Gastroesophageal sphincter (tissue), 4 donors: Measurements from ENCODE around the gene ENG. TPM values are rescaled to one million over a fixed set of nuclear protein-coding genes. Genes with fewer than 3 reads are reported as not detected.
A peak's percentile ranks its signal among the peaks of the same experiment; 100 is the strongest.
"Not testable (repeated sequence)": the region's sequence is repeated elsewhere in the genome, so short reads cannot be mapped to it uniquely, and the experiment has no call there.

Experiments
- ATAC-seq: fragments of 150-250 bp; one replicate; pipeline ENCODE4 v1.9.1; 2016; ENCODE audit warnings: mild to moderate bottlenecking, moderate library complexity
- H3K27ac ChIP-seq, 4 donors: fragments of 200-600 bp; sonication (generic) in 3 of 4; 1 replicate in 3 of 4; 2 replicates in 1 of 4; pipeline ENCODE4 v1.5.1; 2016 to 2019
- H3K27me3 ChIP-seq: fragments of 200-600 bp; sonication (generic); one replicate; pipeline ENCODE4 v1.5.1; 2019
- H3K36me3 ChIP-seq, 2 donors: fragments of 200-600 bp; sonication (generic); one replicate each; pipeline ENCODE4 v1.5.1; 2019; ENCODE audit warnings: control low read depth in 1 of 2
- H3K4me1 ChIP-seq, 3 donors: fragments of 200-600 bp; sonication (generic); 1 replicate in 2 of 3; 2 replicates in 1 of 3; pipeline ENCODE4 v1.5.1; 2016 to 2019; ENCODE audit warnings: control low read depth in 2 of 3
- H3K4me3 ChIP-seq, 2 donors: fragments of 200-600 bp; sonication (generic); one replicate each; pipeline ENCODE4 v1.5.1; 2019; ENCODE audit warnings: mild to moderate bottlenecking in 1 of 2, moderate library complexity in 1 of 2
- H3K9me3 ChIP-seq, 3 donors: fragments of 200-600 bp; sonication (generic); one replicate each; pipeline ENCODE4 v1.5.1; 2017 to 2019; ENCODE audit warnings: control low read depth in 2 of 3
- EP300 ChIP-seq: sonication (generic); formaldehyde crosslinking; IDR thresholded peaks from one replicate; pipeline ENCODE4 v1.6.1; 2017; ENCODE audit warnings: antibody characterized with exemption, mild to moderate bottlenecking
- POLR2A ChIP-seq, 2 donors: fragments of 450-650 bp; IDR thresholded peaks; one replicate each; pipeline ENCODE4 v1.6.1; 2017; ENCODE audit warnings: antibody characterized with exemption in 2 of 2, mild to moderate bottlenecking in 2 of 2, moderate library complexity in 1 of 2
- POLR2AphosphoS5 ChIP-seq: sonication (generic); formaldehyde crosslinking; IDR thresholded peaks from one replicate; pipeline ENCODE4 v1.6.1; 2017; ENCODE audit warnings: antibody characterized with exemption
- WGBS, 2 donors: methylation state at CpG; one replicate each; pipeline ENCODE4 v1.1.5; 2018; ENCODE audit warnings: low coverage in 1 of 2; 5-methylcytosine and 5-hydroxymethylcytosine counted together
- total RNA-seq, 4 donors: library from RNA; depleted of rRNA; stranded (reverse); fragments of >200 nt; gene quantifications; one replicate each; pipeline ENCODE4 v1.1.0, GENCODE V29; 2016
- TF ChIP-seq, protein P1 (sequence below), 4 experiments: fragments of 200-600 bp in 2 of 4; fragments of 450-650 bp in 2 of 4; sonication (generic) in 1 of 4; IDR thresholded peaks; one replicate each; pipeline ENCODE4 v1.5.1; 2017 to 2019; ENCODE audit warnings: antibody characterized with exemption in 4 of 4, mild to moderate bottlenecking in 2 of 4, moderate library complexity in 2 of 4

The ENG gene
- total RNA-seq, 4 donors from 2014 or later: 21.3 to 76.5 (median 48.0) TPM

DNA sequence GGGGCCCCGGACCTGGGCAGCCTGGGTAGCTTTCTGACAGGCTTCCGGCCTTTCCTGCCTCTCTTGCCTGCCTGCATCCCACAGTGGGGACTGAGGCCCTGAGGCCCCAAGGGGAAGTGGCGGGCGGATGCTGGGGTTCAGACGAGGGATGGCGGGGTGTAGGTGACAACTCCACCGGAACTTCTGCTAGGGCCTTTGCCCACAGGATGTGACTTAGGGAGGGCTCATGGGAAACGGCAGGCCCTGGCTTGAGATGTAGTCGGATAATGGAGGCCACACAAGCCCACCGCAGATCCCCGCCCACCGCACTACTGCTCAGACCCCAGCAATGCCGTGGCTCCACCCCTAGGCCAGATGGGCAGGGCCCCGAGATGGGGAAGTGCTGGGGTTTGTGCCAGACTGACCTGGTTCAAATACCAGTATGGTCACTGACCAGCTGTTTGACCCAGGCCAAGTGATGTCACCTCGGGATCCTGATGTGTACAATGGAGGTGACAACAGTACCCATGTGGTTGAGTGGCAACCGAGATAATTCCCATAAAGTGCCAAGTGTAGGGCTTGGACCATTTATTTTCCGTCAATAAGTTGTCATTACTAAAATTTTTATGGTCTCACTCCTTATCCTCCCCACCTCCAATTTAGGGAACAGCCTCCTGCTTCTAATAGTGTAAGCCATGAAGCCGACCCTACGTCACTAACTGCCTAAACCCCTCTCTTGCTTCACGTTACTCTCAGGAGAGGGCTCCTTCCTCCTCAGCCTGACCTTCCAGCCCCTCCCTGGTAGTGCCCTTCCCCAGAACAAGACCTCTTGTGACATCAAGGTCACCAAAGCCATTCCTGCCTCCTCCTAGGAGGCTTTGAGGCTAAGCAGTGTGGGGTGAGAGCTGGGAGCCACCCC, 71.1 kb downstream of the ENG start:
- Histone ChIP-seq H3K4me1 (peaks cover 0 to 43% (median 24%) of the 10 kb centered on the region in 3 donors), H3K9me3 (no peaks in the 10 kb centered on the region), H3K36me3 (peaks cover 0 to 14% of the 10 kb centered on the region in 2 donors), H3K4me3 (no peak overlapping the region), H3K27me3 (no peaks in the 10 kb centered on the region), H3K27ac (peak overlapping the region in 3 of 4 donors; percentile 31 to 97 (median 97))
- ATAC-seq: no peak
- TF ChIP-seq, protein P1, sequence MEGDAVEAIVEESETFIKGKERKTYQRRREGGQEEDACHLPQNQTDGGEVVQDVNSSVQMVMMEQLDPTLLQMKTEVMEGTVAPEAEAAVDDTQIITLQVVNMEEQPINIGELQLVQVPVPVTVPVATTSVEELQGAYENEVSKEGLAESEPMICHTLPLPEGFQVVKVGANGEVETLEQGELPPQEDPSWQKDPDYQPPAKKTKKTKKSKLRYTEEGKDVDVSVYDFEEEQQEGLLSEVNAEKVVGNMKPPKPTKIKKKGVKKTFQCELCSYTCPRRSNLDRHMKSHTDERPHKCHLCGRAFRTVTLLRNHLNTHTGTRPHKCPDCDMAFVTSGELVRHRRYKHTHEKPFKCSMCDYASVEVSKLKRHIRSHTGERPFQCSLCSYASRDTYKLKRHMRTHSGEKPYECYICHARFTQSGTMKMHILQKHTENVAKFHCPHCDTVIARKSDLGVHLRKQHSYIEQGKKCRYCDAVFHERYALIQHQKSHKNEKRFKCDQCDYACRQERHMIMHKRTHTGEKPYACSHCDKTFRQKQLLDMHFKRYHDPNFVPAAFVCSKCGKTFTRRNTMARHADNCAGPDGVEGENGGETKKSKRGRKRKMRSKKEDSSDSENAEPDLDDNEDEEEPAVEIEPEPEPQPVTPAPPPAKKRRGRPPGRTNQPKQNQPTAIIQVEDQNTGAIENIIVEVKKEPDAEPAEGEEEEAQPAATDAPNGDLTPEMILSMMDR (IDR thresholded peaks at IDR 0.05): no peak
- TF ChIP-seq POLR2A (IDR thresholded peaks at IDR 0.05) (no peak), POLR2AphosphoS5 (no peak), EP300 (no peak)
- WGBS, 2 donors: 70 to 83% methylated on average over 4 to 6 of the region's 20 CpGs

DNA sequence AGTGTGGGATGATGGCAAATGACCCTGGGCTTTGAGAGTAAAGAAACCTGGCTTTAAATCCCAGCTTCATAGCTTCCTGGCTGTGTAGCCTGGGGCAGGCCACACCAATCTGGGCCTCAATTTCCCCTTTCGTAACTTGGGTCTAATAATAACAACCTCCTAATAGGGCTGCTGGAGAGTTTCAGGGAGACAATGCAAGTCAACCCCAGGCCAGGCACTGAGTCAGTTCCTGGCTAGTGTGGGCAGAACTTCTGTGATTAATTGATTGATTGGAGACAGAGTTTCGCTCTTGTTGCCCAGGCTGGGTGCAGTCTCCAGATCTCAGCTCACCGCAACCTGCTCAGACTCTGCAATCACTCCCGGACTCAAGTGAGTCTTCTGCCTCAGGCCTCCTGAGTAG, 72.7 kb downstream of the ENG start:
- Histone ChIP-seq H3K4me1 (peaks cover 0 to 32% (median 19%) of the 10 kb centered on the region in 3 donors), H3K4me3 (no peak overlapping the region), H3K36me3 (no peaks in the 10 kb centered on the region), H3K27me3 (no peaks in the 10 kb centered on the region), H3K27ac (no peak overlapping the region), H3K9me3 (no peaks in the 10 kb centered on the region)
- no peak for ATAC-seq
- TF ChIP-seq, protein P1 (IDR thresholded peaks at IDR 0.05): no peak
- TF ChIP-seq POLR2A (IDR thresholded peaks at IDR 0.05) (no peak), EP300 (no peak)
- 82% methylated on average over 2 of the region's 4 CpGs; no CpG with 5 or more reads in 1 of the 2 donors for WGBS, 2 donors

DNA sequence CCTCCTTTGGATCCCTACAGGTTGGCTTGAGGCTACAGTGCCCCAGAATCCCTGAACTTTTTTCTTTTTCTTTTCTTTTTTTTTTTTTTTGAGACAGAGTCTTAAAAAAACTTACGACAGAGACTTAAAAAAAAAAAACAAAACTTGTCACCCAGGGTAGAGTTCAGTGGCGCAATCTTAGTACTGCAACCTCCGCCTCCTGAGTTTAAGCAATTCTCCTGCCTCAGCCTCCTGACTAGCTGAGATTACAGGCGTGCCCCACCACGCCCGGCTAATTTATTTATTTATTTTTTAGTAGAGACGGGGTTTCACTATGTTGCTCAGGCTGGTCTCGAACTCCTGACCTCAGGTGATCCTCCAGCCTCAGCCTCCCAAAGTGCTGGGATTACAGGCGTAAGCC, 73.5 kb downstream of the ENG start:
- not testable (repeated sequence) for H3K27ac ChIP-seq, H3K36me3 ChIP-seq, ATAC-seq, H3K9me3 ChIP-seq, H3K4me3 ChIP-seq, H3K27me3 ChIP-seq
- WGBS, 2 donors: 80% methylated on average over 2 of the region's 9 CpGs; no CpG with 5 or more reads in 1 of the 2 donors
- H3K4me1 ChIP-seq: peaks cover 0 to 26% (median 16%) of the 10 kb centered on the region in 3 donors

DNA sequence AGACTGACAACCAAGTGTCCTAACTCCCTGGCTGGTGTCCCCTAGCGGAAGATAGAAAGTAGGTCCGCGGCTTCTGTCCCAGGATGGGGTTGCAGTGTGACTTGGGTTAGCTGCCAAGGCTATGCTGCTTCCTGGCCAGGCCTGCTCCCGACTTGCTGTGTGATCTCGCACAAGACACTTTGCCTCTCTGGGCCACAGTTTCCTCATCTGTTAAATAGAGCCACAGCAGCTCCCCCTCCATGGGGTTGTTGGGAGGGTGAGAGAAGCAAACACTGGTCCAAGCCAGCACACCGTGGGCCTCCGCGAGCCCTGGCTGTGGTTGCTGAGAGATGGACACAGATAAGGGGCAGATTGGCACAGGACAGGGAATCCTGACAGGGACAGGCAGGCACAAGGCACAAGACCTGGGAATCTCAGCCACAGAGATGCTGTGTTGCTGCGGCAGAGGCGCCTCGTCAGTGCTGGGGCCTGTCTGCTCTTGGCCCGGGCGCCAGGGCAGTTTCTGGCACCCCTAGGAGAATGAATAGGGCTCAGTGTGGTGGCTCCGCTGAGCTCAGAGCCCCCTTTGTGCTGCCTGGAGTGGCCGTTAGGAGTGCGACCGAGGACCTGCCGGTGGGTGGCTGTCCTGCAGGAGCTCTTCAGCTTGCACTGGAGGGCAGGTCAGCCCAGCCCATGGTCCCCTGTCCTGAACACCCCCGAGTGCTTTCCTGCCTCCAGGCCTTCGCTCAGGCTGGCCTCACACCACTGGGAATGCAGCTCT, 74.2 kb downstream of the ENG start:
- no peak for ATAC-seq
- Histone ChIP-seq H3K4me1 (peaks cover 0 to 26% (median 16%) of the 10 kb centered on the region in 3 donors), H3K27ac (peak overlapping the region in 3 of 4 donors; percentile 0 to 24 (median 17))

More for the DNA sequence above, 74.2 kb downstream of the ENG start:
- Histone ChIP-seq H3K4me3 (no peak overlapping the region), H3K9me3 (no peaks in the 10 kb centered on the region), H3K36me3 (no peaks in the 10 kb centered on the region), H3K27me3 (no peaks in the 10 kb centered on the region)
- 60% methylated on average over 7 of the region's 20 CpGs; no CpG with 5 or more reads in 1 of the 2 donors for WGBS, 2 donors
- TF ChIP-seq POLR2AphosphoS5: no peak
- TF ChIP-seq, protein P1 (IDR thresholded peaks at IDR 0.05): no peak
- TF ChIP-seq EP300: no peak
- TF ChIP-seq POLR2A (IDR thresholded peaks at IDR 0.05): no peak
